HepG2 (cell line): ENCODE results near the gene CLDN20. TPM values are rescaled to one million over a fixed set of nuclear protein-coding genes. Genes with fewer than 3 reads are reported as not detected.
A peak's percentile ranks its signal among the peaks of the same experiment; 100 is the strongest.

Experiments used
- ATAC-seq: fragments of 200-7000 bp; cut with Tn5 transposase; 3 replicates; pipeline ENCODE4 v1.9.1; 2020; ENCODE audit warnings: mild to moderate bottlenecking, moderate library complexity
- BruUV-seq: library from RNA; stranded (reverse); fragments of 400-500 nt; replicated peaks from 2 replicates; lab custom pipeline; 2021; lab: Mats Ljungman, UMichigan
- CTCF ChIA-PET: fragments of 300-600 bp; formaldehyde crosslinking; extraction: SDS; loops from one replicate; lab custom pipeline; 2021; ENCODE audit warnings: low total read pairs, inconsistent platforms, low intra/inter-chr PET ratio; lab: Yijun Ruan, JAX
- POLR2A ChIA-PET: fragments of 350-600 bp; sonication (Branson Sonifier 250); formaldehyde crosslinking; loops from one replicate; lab custom pipeline; 2020; ENCODE audit warnings: antibody characterized with exemption, inconsistent platforms; lab: Yijun Ruan, JAX
- DNase-seq: peaks from one replicate; pipeline ENCODE4 v3.0.0-alpha.2; 2015; ENCODE audit warnings: low spot score
- FAIRE-seq: peaks from 3 replicates; lab custom pipeline; 2011; peaks lifted over from hg19 to GRCh38; lab: Jason Lieb, UNC
- H2AFZ ChIP-seq: one replicate; pipeline ENCODE4 v1.6.1; 2011; ENCODE audit warnings: low read length, inconsistent platforms
- H3K27ac ChIP-seq: fragments of 300-600 bp; 3 replicates; pipeline ENCODE4 v1.8.0; 2011; ENCODE audit warnings: mixed run types, mild to moderate bottlenecking, mixed read lengths, low read length, inconsistent platforms; ENCODE audit not compliant: insufficient read depth; ENCODE audit errors: extremely low read length
- H3K27me3 ChIP-seq, 2 experiments: fragments of 200-600 bp in 1 of 2; 2 replicates in 1 of 2; 3 replicates in 1 of 2; pipeline versions ENCODE4 v1.6.0 to v1.8.0; 2011; ENCODE audit warnings: low read length in 2 of 2, mild to moderate bottlenecking in 2 of 2, moderate library complexity in 2 of 2, inconsistent platforms in 1 of 2; ENCODE audit not compliant: insufficient read depth in 2 of 2, control insufficient read depth in 1 of 2
- H3K36me3 ChIP-seq, 2 experiments: fragments of 200-600 bp in 1 of 2; replicated peaks in 1 of 2; 2 replicates in 1 of 2; 3 replicates in 1 of 2; pipeline versions ENCODE4 v1.5.1 to v1.8.0; 2011; ENCODE audit warnings: low read length in 2 of 2, inconsistent platforms in 1 of 2; ENCODE audit not compliant: insufficient read depth in 2 of 2, control insufficient read depth in 1 of 2
- H3K4me1 ChIP-seq: 2 replicates; pipeline ENCODE4 v1.5.1; 2012; ENCODE audit warnings: low read length, inconsistent platforms; ENCODE audit not compliant: insufficient read depth
- H3K4me2 ChIP-seq: 2 replicates; pipeline ENCODE4 v1.6.0; 2011; ENCODE audit warnings: low read depth, low read length, inconsistent platforms
- H3K4me3 ChIP-seq, 3 experiments: fragments of 200-600 bp in 1 of 3; sonication (generic), shearing (Covaris generic) in 1 of 3; replicated peaks in 1 of 3; 2 replicates each; pipeline ENCODE4 v1.5.1; 2011 to 2016; ENCODE audit warnings: low read length in 3 of 3, inconsistent platforms in 2 of 3, low read depth in 2 of 3, mild to moderate bottlenecking in 2 of 3, control low read depth in 1 of 3, mixed read lengths in 1 of 3; ENCODE audit not compliant: insufficient read depth in 1 of 3
- H3K79me2 ChIP-seq: one replicate; pipeline ENCODE4 v1.6.1; 2011; ENCODE audit warnings: low read length, inconsistent platforms; ENCODE audit not compliant: insufficient read depth
- H3K9ac ChIP-seq: 2 replicates; pipeline ENCODE4 v1.6.0; 2011; ENCODE audit warnings: mild to moderate bottlenecking, low read depth, low read length, inconsistent platforms; ENCODE audit not compliant: insufficient read depth
- H3K9me3 ChIP-seq: 2 replicates; pipeline ENCODE4 v1.5.1; 2012; ENCODE audit warnings: mild to moderate bottlenecking, low read length
- H4K20me1 ChIP-seq: 2 replicates; pipeline ENCODE4 v1.6.0; 2011; ENCODE audit warnings: inconsistent platforms, mild to moderate bottlenecking, low read length, moderate library complexity; ENCODE audit not compliant: insufficient read depth
- IKZF4 ChIP-seq: sonication (generic); formaldehyde crosslinking; IDR thresholded peaks from 2 replicates; pipeline ENCODE4 v1.5.1; 2020; ENCODE audit warnings: borderline replicate concordance, mild to moderate bottlenecking, low read depth, missing genetic modification reagents; ENCODE audit errors: not compliant biosample characterization
- KLF13 ChIP-seq: sonication (generic); formaldehyde crosslinking; IDR thresholded peaks from 2 replicates; pipeline ENCODE4 v1.4.0; 2020; ENCODE audit warnings: mild to moderate bottlenecking, missing genetic modification reagents
- MAFF ChIP-seq: IDR thresholded peaks from 2 replicates; pipeline ENCODE4 v1.6.1; 2011; ENCODE audit warnings: low read depth, low read length, improper control_type of control experiment
- MAFK ChIP-seq, 2 experiments: IDR thresholded peaks in 1 of 2; conservative IDR thresholded peaks in 1 of 2; 2 replicates each; pipeline ENCODE4 v1.6.1; 2011; ENCODE audit warnings: improper control_type of control experiment in 2 of 2, low read length in 2 of 2
- POLR2G ChIP-seq: fragments of 200-400 bp; formaldehyde crosslinking; IDR thresholded peaks from 2 replicates; pipeline ENCODE4 v1.6.1; 2018; ENCODE audit warnings: mild to moderate bottlenecking, low read depth, low read length, moderate library complexity
- WGBS: methylation state at CpG from one replicate; pipeline ENCODE4 v1.1.6; 2017; ENCODE audit warnings: low lambda C conversion rate; 5-methylcytosine and 5-hydroxymethylcytosine counted together
- in situ Hi-C: cut with HindIII; loops from 2 replicates; pipeline ENCODE4 v1.10.0; 2017; ENCODE audit warnings: low pct_unique_long_range_greater_than_20kb; ENCODE audit not compliant: extremely low pct_ligation_motif_present
- intact Hi-C: fragments of 100-400 bp; cut with micrococcal nuclease; formaldehyde crosslinking; loops from one replicate; pipeline ENCODE4 v1.10.0; 2022; ENCODE audit not compliant: unreplicated experiment
- polyA plus RNA-seq, 8 experiments: library from polyadenylated mRNA; depleted of rRNA in 3 of 8; stranded (reverse) in 7 of 8; unstranded in 1 of 8; fragments of >200 nt; fragmentation: Illumina TruSeq in 4 of 8; extraction: Trizol in 4 of 8; gene quantifications; 2 replicates each; pipeline versions ENCODE4 v1.2.1 to v1.2.3, GENCODE V29; 2011 to 2016; ENCODE audit warnings: low read depth in 4 of 8, missing spikeins in 1 of 8, mixed read lengths in 1 of 8; ENCODE audit not compliant: insufficient read depth in 1 of 8
- total RNA-seq, 5 experiments: library from RNA; depleted of rRNA; stranded (reverse); fragments of >200 nt; fragmentation: Illumina TruSeq; extraction: Trizol; gene quantifications; 2 replicates each; pipeline ENCODE4 v1.2.3, GENCODE V29; 2016; ENCODE audit warnings: low read depth in 1 of 5

Gene CLDN20
- total and polyA plus RNA-seq, 2 of the 13 experiments (the other 11 are each of a cell fraction or from before 2014, with no cell fraction given): not detected

- FAIRE-seq: no peak
- in situ Hi-C loops (no loop called here), intact Hi-C loops (no loop called here)
- Histone ChIP-seq H4K20me1 (no peaks in the 10 kb centered on the region), H3K9ac (no peak overlapping the region), H3K9me3 (no peaks in the 10 kb centered on the region)
- TF ChIP-seq KLF13: no peak
- TF ChIP-seq POLR2G: peak; percentile 38; the same call in 1 of the 2 replicates
- TF ChIP-seq, all 625 proteins: peak for 1
- peak overlapping the region; percentile 82 for H3K4me2 ChIP-seq
- ATAC-seq (no peak), DNase-seq (no peak)
- H3K79me2 ChIP-seq: peaks cover 74% of the 10 kb centered on the region
- CTCF ChIA-PET: no interaction called here
- no peak overlapping the region for H2AFZ ChIP-seq
- whole genome bisulfite sequencing: 97% methylated on average over 6 of the region's 6 CpGs
- POLR2A ChIA-PET: interaction anchor here (1.1 kb wide), 1 partner anchor 17 kb away, joined by 5 read pairs; no protein-coding TSS in a partner anchor
- H3K27ac ChIP-seq: no peak overlapping the region
- no peaks in the 10 kb centered on the region; a peak in 1 of 5 replicates for H3K27me3 ChIP-seq
- peaks cover 79% of the 10 kb centered on the region for H3K4me1 ChIP-seq
- BruUV-seq: no TSS peak
- peaks cover 18 to 59% of the 10 kb centered on the region in 2 experiments for H3K36me3 ChIP-seq
- no peak overlapping the region for H3K4me3 ChIP-seq
Measured at GRCh38 chr6:155311086-155311485, 47.3 kb downstream of the CLDN20 start.

- no peaks in the 10 kb centered on the region for H4K20me1 ChIP-seq
- H3K4me1 ChIP-seq: peaks cover 80% of the 10 kb centered on the region
- H3K79me2 ChIP-seq: peaks cover 71% of the 10 kb centered on the region
- ATAC-seq (no peak), DNase-seq (no peak), FAIRE-seq (no peak)
- no peak overlapping the region for H3K9ac ChIP-seq
- no peak overlapping the region for H2AFZ ChIP-seq
- peak overlapping the region in 1 of 3 experiments; percentile 8; a peak in 1 of 6 replicates for H3K4me3 ChIP-seq
- CTCF ChIA-PET: no interaction called here
- in situ Hi-C loops (no loop called here), intact Hi-C loops (no loop called here)
- no peaks in the 10 kb centered on the region; a peak in 1 of 5 replicates for H3K27me3 ChIP-seq
- H3K36me3 ChIP-seq: peaks cover 18 to 54% of the 10 kb centered on the region in 2 experiments
- H3K4me2 ChIP-seq: peak overlapping the region; percentile 82
- H3K9me3 ChIP-seq: no peaks in the 10 kb centered on the region
- TF ChIP-seq IKZF4 (CRISPR knock-in tag): no peak
- TF ChIP-seq MAFK (conservative IDR thresholded peaks at IDR 0.05 in 1 of 2, IDR thresholded peaks at IDR 0.05 in 1 of 2; ENCODE audit: low read length in 2 of 2): peak in 1 of 2 experiments; percentile 33; a peak in 2 of 4 replicates
- peak; percentile 13; the same call in 1 of the 2 replicates for TF ChIP-seq MAFF
- WGBS: 95% methylated on average over 2 of the region's 2 CpGs
- H3K27ac ChIP-seq: no peak overlapping the region
- BruUV-seq: no TSS peak
- POLR2A ChIA-PET: interaction anchor here (1.2 kb wide), 1 partner anchor 89 kb away, joined by 3 read pairs; no protein-coding TSS in a partner anchor
Measured at GRCh38 chr6:155311583-155311982, 47.8 kb downstream of the CLDN20 start.
